Natural killer cell (primary cell): ENCODE data around the gene EEFSEC. TPM values are rescaled to one million over a fixed set of nuclear protein-coding genes. Genes with fewer than 3 reads are reported as not detected.

Experiments used
- ATAC-seq, 3 donors: fragments of 150-1000 bp in 2 of 3; fragments of 200-7000 bp in 1 of 3; cut with Tn5 transposase; 1 replicate in 1 of 3; 2 replicates in 2 of 3; pipeline ENCODE4 v1.10.0; 2021; ENCODE audit warnings: mild to moderate bottlenecking in 2 of 3, moderate library complexity in 2 of 3
- DNase-seq, 2 donors: peaks; one replicate each; pipeline versions ENCODE4 v3.0.0 to v3.0.0-alpha.2; 2013 to 2021; ENCODE audit warnings: mixed read lengths in 1 of 2
- H3K27ac ChIP-seq: one replicate; pipeline ENCODE4 v1.5.1; 2013; ENCODE audit warnings: mild to moderate bottlenecking, low read length
- H3K27me3 ChIP-seq: one replicate; pipeline ENCODE4 v1.6.1; 2013; ENCODE audit warnings: low read length; ENCODE audit not compliant: control insufficient read depth, insufficient read depth
- H3K36me3 ChIP-seq: one replicate; pipeline ENCODE4 v1.6.1; 2013; ENCODE audit warnings: low read length; ENCODE audit not compliant: control insufficient read depth, insufficient read depth
- H3K4me1 ChIP-seq: one replicate; pipeline ENCODE4 v1.6.1; 2013; ENCODE audit warnings: low read length; ENCODE audit not compliant: control insufficient read depth, insufficient read depth
- H3K4me3 ChIP-seq: one replicate; pipeline ENCODE4 v1.5.1; 2013; ENCODE audit warnings: low read length
- H3K9me3 ChIP-seq: one replicate; pipeline ENCODE4 v1.6.1; 2013; ENCODE audit warnings: low read length; ENCODE audit not compliant: control insufficient read depth, insufficient read depth
- H3K27ac Mint-ChIP-seq, 2 donors: one replicate each; pipeline ENCODE4 v1.8.0; 2022; ENCODE audit warnings: mild to moderate bottlenecking in 2 of 2, mixed read lengths in 2 of 2, moderate library complexity in 1 of 2
- H3K27me3 Mint-ChIP-seq, 2 donors: one replicate each; pipeline ENCODE4 v1.8.0; 2022; ENCODE audit warnings: low read depth in 2 of 2, mixed read lengths in 2 of 2
- H3K36me3 Mint-ChIP-seq: one replicate; pipeline ENCODE4 v1.8.0; 2022; ENCODE audit warnings: mixed read lengths
- H3K4me1 Mint-ChIP-seq, 2 donors: one replicate each; pipeline ENCODE4 v1.8.0; 2022; ENCODE audit warnings: mixed read lengths in 2 of 2
- H3K4me3 Mint-ChIP-seq: one replicate; pipeline ENCODE4 v1.8.0; 2022; ENCODE audit warnings: mild to moderate bottlenecking, moderate library complexity, mixed read lengths
- H3K9me3 Mint-ChIP-seq, 2 donors: one replicate each; pipeline ENCODE4 v1.8.0; 2022; ENCODE audit warnings: mixed read lengths in 2 of 2
- WGBS: methylation state at CpG from one replicate; pipeline ENCODE4 v1.1.7; 2013; ENCODE audit warnings: missing lambda C conversion rate; ENCODE audit not compliant: insufficient coverage; 5-methylcytosine and 5-hydroxymethylcytosine counted together
- intact Hi-C: fragments of 100-400 bp; cut with micrococcal nuclease; formaldehyde crosslinking; loops from one replicate; pipeline ENCODE4 v1.14.2; 2022
- total RNA-seq, 4 donors: library from RNA; stranded (reverse); fragments of 120-200 nt in 1 of 4; gene quantifications; one replicate each; pipeline versions ENCODE4 v1.2.3 to v1.2.4, GENCODE V29; 2013 to 2022
- TF ChIP-seq, protein P1 (sequence below): fragments of 200-600 bp; IDR thresholded peaks from one replicate; pipeline ENCODE4 v1.8.0; 2022; ENCODE audit warnings: antibody characterized with exemption

The EEFSEC gene
- total RNA-seq, 3 donors from 2014 or later (not counting 1 experiment from before 2014, with no cell fraction given) = 16.7 to 18.9 (median 17.6) TPM

DNA sequence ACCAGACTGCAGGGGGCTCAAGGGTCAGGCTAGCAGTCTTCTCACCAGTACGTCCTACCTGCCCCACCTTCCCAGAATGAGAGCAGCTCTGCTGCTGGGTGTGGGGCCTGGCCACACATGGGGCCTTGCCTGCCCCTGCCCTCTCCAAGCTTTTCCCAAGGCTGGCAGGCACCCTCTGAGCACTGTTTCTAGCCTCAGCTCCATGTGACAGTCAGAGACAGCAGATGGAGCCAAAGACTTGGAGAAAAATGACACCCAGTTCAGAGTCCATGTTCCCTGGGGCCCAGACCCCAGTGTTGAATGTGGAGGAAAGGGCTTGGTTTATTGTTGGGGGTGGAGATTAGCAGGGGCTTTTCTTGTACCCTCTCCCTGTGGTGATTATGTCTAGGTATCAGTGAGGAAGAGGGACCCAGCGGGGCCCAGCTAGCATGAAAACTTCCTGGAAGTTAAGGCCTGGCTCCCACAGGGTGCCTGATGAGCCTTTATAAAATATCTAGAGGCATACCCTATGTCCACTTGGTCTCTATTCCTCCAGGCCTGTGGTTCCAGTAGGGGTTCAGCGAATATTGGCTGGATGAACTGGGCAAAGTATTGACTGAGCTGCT is 153.8 kb downstream of the EEFSEC start:
- Mint-ChIP-seq H3K4me1 (peaks cover 0 to 7% of the 10 kb centered on the region in 2 donors), H3K36me3 (no peaks in the 10 kb centered on the region), H3K4me3 (no peak overlapping the region), H3K27ac (no peak overlapping the region), H3K9me3 (no peaks in the 10 kb centered on the region), H3K27me3 (no peaks in the 10 kb centered on the region)
- TF ChIP-seq, protein P1, sequence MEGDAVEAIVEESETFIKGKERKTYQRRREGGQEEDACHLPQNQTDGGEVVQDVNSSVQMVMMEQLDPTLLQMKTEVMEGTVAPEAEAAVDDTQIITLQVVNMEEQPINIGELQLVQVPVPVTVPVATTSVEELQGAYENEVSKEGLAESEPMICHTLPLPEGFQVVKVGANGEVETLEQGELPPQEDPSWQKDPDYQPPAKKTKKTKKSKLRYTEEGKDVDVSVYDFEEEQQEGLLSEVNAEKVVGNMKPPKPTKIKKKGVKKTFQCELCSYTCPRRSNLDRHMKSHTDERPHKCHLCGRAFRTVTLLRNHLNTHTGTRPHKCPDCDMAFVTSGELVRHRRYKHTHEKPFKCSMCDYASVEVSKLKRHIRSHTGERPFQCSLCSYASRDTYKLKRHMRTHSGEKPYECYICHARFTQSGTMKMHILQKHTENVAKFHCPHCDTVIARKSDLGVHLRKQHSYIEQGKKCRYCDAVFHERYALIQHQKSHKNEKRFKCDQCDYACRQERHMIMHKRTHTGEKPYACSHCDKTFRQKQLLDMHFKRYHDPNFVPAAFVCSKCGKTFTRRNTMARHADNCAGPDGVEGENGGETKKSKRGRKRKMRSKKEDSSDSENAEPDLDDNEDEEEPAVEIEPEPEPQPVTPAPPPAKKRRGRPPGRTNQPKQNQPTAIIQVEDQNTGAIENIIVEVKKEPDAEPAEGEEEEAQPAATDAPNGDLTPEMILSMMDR = no peak
- peaks cover 4% of the 10 kb centered on the region for H3K36me3 ChIP-seq
- no peaks in the 10 kb centered on the region for H3K9me3 ChIP-seq
- H3K27ac ChIP-seq = no peak overlapping the region
- DNase-seq = peak in 1 of 2 donors; percentile 52
- ATAC-seq = no peak
- no peak overlapping the region for H3K4me3 ChIP-seq
- intact Hi-C loops = no loop called here
- no peaks in the 10 kb centered on the region for H3K4me1 ChIP-seq
- H3K27me3 ChIP-seq = no peaks in the 10 kb centered on the region
- WGBS = 99% methylated on average over 3 of the region's 3 CpGs

DNA sequence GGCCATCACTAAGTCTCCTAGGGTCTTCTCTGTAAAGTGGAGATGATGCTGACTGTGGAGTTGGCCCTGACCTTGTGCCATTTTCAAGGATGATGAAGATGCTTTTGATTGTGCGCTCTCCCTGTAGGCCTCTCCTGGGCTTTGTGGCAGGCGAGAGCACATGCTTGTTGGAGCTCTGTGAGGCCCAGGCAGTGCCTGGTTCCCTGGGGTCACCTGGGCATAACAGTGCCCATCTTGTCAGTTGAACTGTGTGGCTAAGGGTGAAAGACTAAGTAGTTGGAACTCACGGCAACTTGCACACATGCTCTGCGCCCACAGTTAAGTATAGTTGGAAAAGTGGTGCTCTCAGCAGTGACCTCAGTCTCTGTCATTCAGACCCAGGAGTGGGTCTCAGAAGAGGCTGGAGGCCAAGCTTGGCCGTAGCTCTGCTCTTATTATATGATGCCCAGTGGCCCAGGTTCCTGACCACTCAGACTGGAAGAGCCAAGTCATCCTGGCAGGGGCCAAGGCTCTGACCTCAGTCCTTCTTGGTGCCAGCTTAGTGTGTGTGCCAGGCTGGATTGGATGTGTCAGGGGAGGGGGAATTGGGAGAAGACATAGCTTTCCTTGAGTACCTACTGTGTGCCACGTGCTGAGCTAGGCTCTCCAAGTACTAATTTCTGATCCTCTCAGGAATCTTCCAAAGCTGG is 154.6 kb downstream of the EEFSEC start:
- DNase-seq = no peak
- no peak overlapping the region for H3K27ac ChIP-seq
- no peaks in the 10 kb centered on the region for H3K36me3 Mint-ChIP-seq
- H3K9me3 Mint-ChIP-seq = no peaks in the 10 kb centered on the region
- intact Hi-C loops = no loop called here
- H3K9me3 ChIP-seq = no peaks in the 10 kb centered on the region
- H3K4me1 ChIP-seq = no peaks in the 10 kb centered on the region
- peaks cover 0 to 7% of the 10 kb centered on the region in 2 donors for H3K4me1 Mint-ChIP-seq
- TF ChIP-seq, protein P1 = no peak
- H3K27ac Mint-ChIP-seq = no peak overlapping the region
- H3K4me3 Mint-ChIP-seq = no peak overlapping the region
- H3K27me3 Mint-ChIP-seq = no peaks in the 10 kb centered on the region
- peaks cover 4% of the 10 kb centered on the region for H3K36me3 ChIP-seq
- ATAC-seq = no peak
- no peak overlapping the region for H3K4me3 ChIP-seq
- H3K27me3 ChIP-seq = no peaks in the 10 kb centered on the region
- 96% methylated on average over 6 of the region's 6 CpGs for WGBS

DNA sequence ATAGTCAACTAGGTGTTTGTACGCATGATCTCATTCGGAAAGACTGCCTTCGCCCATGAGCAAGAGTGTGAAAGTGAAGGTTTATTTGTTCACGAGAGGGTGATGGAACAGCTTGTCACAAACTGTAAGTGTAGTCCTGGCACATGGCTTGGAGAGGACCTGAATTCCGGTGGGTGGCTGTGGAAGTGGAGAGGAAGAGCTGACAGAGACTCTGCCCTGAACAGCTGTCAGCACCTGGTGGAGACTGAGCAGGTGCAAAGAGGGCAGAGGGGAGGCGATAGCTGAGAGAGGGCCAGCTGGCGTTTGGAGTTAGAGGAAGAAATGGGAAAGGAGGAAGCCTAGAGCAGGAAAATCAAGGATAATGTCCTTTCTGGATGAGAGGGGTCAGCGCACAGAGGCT is 155.7 kb downstream of the EEFSEC start:
- Histone ChIP-seq H3K4me3 (no peak overlapping the region), H3K27me3 (no peaks in the 10 kb centered on the region), H3K4me1 (no peaks in the 10 kb centered on the region), H3K9me3 (no peaks in the 10 kb centered on the region), H3K27ac (no peak overlapping the region), H3K36me3 (peaks cover 4% of the 10 kb centered on the region)
- H3K9me3 Mint-ChIP-seq = no peaks in the 10 kb centered on the region
- H3K4me3 Mint-ChIP-seq = no peak overlapping the region
- no peak overlapping the region for H3K27ac Mint-ChIP-seq
- TF ChIP-seq, protein P1 = no peak
- no peak for DNase-seq
- H3K27me3 Mint-ChIP-seq = no peaks in the 10 kb centered on the region
- H3K4me1 Mint-ChIP-seq = peaks cover 0 to 7% of the 10 kb centered on the region in 2 donors
- intact Hi-C loops = no loop called here
- no peak for ATAC-seq
- 97% methylated on average over 8 of the region's 8 CpGs for WGBS
- H3K36me3 Mint-ChIP-seq = no peaks in the 10 kb centered on the region
